MG63 (cell line): ENCODE measurements around the gene GPR32. TPM values are rescaled to one million over a fixed set of nuclear protein-coding genes. Genes with fewer than 3 reads are reported as not detected.
A peak's percentile ranks its signal among the peaks of the same experiment; 100 is the strongest.
"Not testable (repeated sequence)": the region's sequence is repeated elsewhere in the genome, so short reads cannot be mapped to it uniquely, and the experiment has no call there.

Experiments used
- DNase-seq: peaks from one replicate; pipeline ENCODE4 v3.0.0-alpha.2; 2020
- H3K27me3 ChIP-seq: fragments of 250-450 bp; sonication (Bioruptor Pico); 2 replicates; pipeline ENCODE4 v1.5.1; 2020; ENCODE audit warnings: mild to moderate bottlenecking, moderate library complexity
- H3K36me3 ChIP-seq: fragments of 250-450 bp; sonication (Bioruptor Pico); 2 replicates; pipeline ENCODE4 v1.5.1; 2020; ENCODE audit warnings: mild to moderate bottlenecking, moderate library complexity
- H3K4me3 ChIP-seq: fragments of 250-450 bp; sonication (Bioruptor Pico); 2 replicates; pipeline ENCODE4 v1.5.1; 2020; ENCODE audit warnings: mild to moderate bottlenecking, moderate library complexity
- H3K9me3 ChIP-seq: fragments of 250-450 bp; sonication (Bioruptor Pico); 2 replicates; pipeline ENCODE4 v1.5.1; 2020; ENCODE audit warnings: mild to moderate bottlenecking, moderate library complexity
- total RNA-seq: library from RNA; depleted of rRNA; stranded (reverse); fragments of >200 nt; shearing (Covaris generic); gene quantifications from 2 replicates; pipeline ENCODE4 v1.2.3, GENCODE V29; 2014; ENCODE audit warnings: low replicate concordance; rRNA removed

GPR32 gene, protein sequence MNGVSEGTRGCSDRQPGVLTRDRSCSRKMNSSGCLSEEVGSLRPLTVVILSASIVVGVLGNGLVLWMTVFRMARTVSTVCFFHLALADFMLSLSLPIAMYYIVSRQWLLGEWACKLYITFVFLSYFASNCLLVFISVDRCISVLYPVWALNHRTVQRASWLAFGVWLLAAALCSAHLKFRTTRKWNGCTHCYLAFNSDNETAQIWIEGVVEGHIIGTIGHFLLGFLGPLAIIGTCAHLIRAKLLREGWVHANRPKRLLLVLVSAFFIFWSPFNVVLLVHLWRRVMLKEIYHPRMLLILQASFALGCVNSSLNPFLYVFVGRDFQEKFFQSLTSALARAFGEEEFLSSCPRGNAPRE
- total RNA-seq, result not detected in 2 replicates

DNA sequence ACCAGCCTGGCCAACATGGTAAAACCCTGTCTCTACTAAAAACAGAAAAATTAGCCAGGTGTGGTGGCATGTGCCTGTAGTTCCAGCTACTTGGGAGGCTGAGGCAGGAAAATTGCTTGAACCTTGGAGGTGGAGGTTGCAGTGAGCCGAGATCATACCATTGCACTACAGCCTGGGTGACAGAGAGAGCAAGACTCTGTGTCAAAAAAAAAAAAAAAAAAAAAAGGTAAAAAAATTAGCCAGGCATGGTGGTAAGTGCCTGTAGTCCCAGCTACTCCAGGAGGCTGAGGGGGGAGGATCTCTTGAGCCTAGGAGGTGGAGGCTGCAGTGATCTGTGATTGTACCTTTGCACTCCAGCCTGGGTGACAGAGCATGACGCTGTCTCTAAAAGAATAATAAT lies at the start of gene GPR32:
TSS of gene GPR32 (plus strand) at position 301 of the 400 bp plus-strand sequence. CDS start 137 bp downstream, outside the sequence.
- not testable (repeated sequence) for H3K36me3 ChIP-seq, H3K4me3 ChIP-seq, H3K9me3 ChIP-seq, H3K27me3 ChIP-seq, DNase-seq

DNA sequence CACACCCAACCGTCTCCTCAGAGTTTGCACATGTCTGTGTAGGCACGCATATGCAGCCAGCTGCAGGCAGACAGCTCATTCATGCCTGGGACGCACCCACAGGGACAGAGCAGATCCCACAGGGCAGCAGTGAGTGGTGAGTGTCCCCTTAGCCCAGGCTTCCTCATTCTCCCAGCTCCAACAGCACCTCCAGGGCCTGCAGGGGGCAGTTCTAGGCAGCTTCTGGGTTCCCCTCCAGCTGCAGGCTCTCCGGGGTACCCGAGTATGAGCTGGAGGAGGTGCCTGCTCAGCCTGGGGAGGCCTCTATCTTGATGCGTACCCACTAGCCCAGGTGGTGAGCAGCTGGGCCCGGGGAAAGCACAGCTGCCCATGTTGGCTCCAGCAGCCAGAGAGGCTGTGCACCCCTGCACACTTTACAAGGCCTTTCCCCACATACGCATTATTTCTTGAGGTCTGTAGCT lies 49.3 kb upstream of the GPR32 start:
- Histone ChIP-seq H3K9me3 (no peaks in the 10 kb centered on the region), H3K27me3 (no peaks in the 10 kb centered on the region), H3K36me3 (peaks cover 7% of the 10 kb centered on the region), H3K4me3 (no peak overlapping the region)
- peak; percentile 84 for DNase-seq

DNA sequence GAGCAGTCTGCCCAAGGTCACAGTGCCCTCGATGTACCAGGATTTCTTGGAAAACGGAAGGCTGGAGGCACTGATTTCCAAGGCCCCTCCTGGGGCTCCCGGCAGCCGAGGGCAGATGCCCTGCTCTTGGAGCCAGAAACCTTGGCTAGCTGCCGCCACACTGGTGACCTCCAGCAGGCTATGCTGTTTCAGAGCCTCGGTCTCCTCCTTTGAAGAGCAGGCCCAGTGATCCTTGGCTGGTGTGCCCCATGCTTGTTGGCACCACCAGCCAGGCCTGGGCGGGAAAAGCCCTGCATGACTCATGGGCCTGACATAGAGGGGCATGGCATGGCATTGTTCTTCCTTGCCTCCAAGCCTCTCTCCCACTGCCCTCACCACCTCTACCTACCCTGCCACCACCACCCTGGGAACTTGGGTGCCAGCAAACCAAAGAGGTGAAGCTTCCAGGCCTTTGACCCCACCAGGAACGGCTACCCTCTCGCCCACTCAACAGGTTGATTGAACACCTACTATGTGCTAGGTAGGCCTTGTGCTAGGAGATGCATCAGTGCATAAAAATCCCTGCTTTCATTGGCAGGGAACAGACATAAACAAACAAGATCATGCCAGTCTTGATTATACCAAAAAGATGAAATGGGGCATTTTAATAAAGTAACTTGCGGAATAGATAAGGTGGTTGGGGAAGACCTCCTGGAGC lies 48.7 kb upstream of the GPR32 start:
- Histone ChIP-seq H3K9me3 (no peaks in the 10 kb centered on the region), H3K36me3 (peaks cover 10% of the 10 kb centered on the region), H3K27me3 (no peaks in the 10 kb centered on the region), H3K4me3 (peak overlapping the region; percentile 66)
- peak; percentile 92 for DNase-seq

DNA sequence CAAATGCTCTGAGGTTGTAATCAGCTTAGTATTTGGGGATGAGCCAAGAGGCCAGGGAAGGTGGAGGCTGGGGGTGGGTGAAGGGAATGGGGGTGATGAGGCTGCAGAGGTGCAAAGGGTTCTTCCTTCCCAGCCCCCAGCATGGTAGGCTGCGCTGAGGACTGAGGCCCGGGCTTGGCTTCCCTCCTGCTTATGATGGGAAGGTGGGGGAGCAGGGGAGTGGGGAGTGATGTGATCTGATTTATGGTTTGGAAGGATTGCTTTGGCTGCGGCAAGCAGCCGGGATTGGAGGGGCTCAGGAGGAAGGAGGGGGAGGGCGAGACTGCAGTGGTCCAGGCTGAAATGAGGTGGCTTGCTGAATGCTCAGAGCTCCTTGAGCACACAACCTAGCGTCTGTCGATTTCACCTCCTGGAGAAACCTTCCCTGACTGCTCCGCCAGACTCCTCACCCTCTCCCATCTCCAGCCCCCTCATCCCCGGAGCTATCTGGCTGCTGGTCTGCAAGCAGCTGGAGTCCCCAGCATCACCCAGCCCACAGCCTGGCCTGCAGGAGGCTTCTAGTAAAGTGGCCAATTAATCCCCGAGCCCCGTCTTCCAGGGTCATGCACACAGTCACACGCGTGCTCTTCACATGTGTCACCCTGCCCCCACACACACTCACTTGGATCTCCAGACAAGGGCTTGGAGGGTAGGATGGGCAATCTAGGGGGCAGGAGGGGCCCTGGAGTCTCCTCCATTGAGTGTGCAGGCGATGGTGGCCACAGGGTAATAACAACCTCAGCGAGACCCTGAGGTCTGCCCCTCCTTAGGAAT lies 47.9 kb upstream of the GPR32 start:
- no peaks in the 10 kb centered on the region for H3K27me3 ChIP-seq
- H3K9me3 ChIP-seq, result no peaks in the 10 kb centered on the region
- peak; percentile 48 for DNase-seq
- peaks cover 10% of the 10 kb centered on the region for H3K36me3 ChIP-seq
- peak overlapping the region; percentile 66 for H3K4me3 ChIP-seq

DNA sequence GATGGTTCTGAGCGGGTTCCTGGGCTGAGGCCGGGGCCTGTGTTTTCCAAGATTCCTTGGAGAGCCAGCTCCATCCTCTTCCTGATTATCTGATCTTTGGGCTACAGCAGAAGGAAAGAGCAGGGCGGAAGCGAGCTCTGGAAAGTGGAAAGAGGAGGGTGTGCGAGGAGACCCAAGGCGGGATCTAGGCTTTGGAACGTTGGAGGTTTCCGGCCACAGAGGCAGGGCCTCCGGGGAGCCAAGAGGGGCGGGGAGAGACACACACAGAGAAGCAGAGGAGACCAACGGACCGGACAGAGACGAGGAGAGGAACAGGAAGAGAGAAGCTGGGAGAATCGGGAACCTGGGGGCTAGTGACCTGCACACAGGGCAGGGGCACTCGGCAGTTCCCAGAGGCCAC lies 47.2 kb upstream of the GPR32 start, which contains the start of gene CLEC11A:
TSS of gene CLEC11A (plus strand) at position 296 of the 400 bp plus-strand sequence. CDS start 162 bp downstream, outside the sequence.
- H3K4me3 ChIP-seq, result peak within 1 kb of the TSS; percentile 66
- H3K9me3 ChIP-seq, result no peaks in the 10 kb centered on the region

DNA sequence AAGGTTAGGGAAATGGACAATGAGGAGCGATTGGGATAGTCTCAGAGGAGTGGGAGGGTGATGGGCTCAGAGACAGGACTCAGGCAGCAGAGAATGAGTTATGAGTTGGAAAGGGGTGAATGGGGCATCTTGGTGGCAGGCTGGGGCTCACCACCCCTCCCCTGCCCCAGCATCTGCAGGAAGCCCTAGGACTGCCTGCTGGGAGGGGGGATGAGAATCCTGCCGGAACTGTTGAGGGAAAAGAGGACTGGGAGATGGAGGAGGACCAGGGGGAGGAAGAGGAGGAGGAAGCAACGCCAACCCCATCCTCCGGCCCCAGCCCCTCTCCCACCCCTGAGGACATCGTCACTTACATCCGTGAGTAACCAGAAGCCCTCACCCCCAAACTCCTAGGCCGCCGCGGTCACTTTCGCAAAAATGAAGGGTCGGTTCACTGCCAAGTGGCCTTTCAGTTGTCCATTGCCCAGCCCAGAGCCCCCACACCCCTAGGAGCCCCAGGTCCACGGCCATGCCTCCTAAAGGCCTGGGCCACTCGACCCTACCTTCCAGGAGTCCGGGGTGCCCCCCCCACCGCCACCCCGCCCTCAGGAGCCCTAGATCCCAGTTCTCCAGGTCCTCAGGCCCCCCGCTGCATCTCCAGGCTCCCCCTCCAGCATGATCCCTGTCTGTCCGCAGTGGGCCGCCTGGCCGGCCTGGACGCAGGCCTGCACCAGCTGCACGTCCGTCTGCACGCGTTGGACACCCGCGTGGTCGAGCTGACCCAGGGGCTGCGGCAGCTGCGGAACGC lies 46.3 kb upstream of the GPR32 start:
- Histone ChIP-seq H3K4me3 (peak overlapping the region; percentile 66), H3K27me3 (no peaks in the 10 kb centered on the region), H3K36me3 (peaks cover 10% of the 10 kb centered on the region), H3K9me3 (no peaks in the 10 kb centered on the region)
- DNase-seq, result peak; percentile 49

More for the DNA sequence above, 47.2 kb upstream of the GPR32 start, which contains the start of gene CLEC11A:
- Histone ChIP-seq H3K27me3 (no peaks in the 10 kb centered on the region), H3K36me3 (peaks cover 10% of the 10 kb centered on the region)
- DNase-seq, result peak; percentile 96

DNA sequence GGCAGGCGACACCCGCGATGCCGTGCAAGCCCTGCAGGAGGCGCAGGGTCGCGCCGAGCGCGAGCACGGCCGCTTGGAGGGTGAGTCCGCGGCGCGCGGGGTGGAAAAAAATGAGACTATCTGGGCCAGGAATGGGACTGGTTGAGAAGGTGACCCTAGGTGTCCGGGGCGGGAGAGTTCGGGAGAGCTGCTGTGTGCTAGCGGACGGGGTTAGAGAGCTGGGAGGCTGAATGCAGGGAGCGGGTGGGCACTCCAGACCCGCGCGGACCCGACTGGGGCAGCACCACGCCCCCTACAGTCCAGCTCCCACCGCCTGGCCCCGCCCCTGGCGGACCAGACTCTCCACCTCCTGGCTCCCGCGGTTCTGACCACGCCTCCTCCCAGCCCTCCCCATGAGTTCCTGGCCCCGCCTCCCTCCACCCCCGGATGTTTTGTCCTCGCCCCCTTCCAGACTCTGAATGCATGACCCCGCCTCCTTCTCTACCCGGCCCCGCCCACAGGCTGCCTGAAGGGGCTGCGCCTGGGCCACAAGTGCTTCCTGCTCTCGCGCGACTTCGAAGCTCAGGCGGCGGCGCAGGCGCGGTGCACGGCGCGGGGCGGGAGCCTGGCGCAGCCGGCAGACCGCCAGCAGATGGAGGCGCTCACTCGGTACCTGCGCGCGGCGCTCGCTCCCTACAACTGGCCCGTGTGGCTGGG lies 45.6 kb upstream of the GPR32 start:
- peak; percentile 99 for DNase-seq
- peaks cover 10% of the 10 kb centered on the region for H3K36me3 ChIP-seq
- H3K27me3 ChIP-seq, result no peaks in the 10 kb centered on the region
- peak overlapping the region; percentile 66 for H3K4me3 ChIP-seq
- no peaks in the 10 kb centered on the region for H3K9me3 ChIP-seq

DNA sequence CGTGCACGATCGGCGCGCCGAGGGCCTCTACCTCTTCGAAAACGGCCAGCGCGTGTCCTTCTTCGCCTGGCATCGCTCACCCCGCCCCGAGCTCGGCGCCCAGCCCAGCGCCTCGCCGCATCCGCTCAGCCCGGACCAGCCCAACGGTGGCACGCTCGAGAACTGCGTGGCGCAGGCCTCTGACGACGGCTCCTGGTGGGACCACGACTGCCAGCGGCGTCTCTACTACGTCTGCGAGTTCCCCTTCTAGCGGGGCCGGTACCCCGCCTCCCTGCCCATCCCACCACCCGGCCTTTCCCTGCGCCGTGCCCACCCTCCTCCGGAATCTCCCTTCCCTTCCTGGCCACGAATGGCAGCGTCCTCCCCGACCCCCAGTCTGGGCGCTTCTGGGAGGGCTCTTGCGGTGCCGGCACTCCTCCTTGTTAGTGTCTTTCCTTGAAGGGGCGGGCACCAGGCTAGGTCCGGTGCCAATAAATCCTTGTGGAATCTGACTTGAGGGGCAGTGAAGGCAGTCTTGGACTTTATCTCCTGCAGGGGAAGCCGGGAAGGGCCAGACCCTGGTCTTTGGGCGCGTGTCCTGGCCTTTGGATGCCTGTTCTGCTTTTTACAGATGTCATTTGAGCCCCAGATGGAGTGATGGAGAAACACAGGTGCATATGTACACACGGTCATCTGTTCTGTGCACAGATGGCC lies 44.9 kb upstream of the GPR32 start:
- DNase-seq, result no peak
- Histone ChIP-seq H3K36me3 (peaks cover 10% of the 10 kb centered on the region), H3K4me3 (peak overlapping the region; percentile 66), H3K27me3 (no peaks in the 10 kb centered on the region), H3K9me3 (no peaks in the 10 kb centered on the region)

DNA sequence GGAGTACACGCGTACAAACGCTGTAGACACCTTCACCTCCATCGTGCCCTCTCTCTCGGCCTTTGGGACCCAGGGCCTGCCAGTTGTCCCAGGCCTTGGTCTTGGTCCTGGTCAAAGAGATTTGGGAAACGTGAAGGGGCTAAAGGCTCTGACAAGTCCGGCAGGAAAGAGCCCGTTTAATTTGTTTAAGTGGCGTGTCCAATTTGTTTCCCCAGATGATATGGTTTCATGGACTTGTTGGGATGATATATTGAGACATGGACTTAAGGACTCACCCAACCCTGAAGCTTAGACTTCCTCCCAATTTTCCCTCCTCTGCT lies 44.4 kb upstream of the GPR32 start:
- Histone ChIP-seq H3K9me3 (no peaks in the 10 kb centered on the region), H3K4me3 (peak overlapping the region; percentile 66)

DNA sequence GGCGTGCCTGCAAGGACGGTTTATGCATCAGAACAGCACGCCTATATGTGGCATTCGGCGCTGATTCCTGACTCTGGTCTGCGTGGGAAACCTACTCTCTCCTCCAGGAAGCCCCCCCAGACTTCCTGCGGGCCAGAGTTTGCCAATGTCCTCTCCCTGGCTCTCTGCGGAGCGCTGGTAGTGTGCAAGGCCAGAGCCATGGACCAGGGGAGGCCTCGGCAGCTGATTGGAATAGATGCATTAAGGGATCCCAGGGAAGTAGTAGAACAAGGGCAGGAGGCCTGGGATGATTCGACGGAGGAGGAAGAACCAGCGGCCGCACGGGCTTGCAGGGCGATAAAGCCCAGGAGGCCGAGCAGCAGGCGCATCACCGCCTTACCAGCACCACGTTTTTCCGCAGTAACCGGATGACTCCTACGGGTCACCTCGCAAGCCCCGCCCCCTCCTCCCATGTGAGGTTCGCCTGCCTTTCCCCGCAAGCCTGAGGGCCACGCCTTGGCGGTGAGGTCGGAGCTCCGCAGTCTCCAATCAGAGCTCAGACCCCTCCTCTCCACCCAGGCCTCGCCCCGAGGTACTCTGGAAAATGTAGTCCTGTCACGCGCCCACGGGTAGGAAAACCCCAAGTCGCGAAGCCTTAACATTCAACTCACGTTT lies 42.1 kb upstream of the GPR32 start:
- DNase-seq, result peak; percentile 84
- H3K36me3 ChIP-seq, result peaks cover 10% of the 10 kb centered on the region
- peaks cover 2% of the 10 kb centered on the region; the same call in 1 of the 2 replicates for H3K27me3 ChIP-seq
- H3K9me3 ChIP-seq, result no peaks in the 10 kb centered on the region
- H3K4me3 ChIP-seq, result no peak overlapping the region

More for the DNA sequence above, 44.4 kb upstream of the GPR32 start:
- no peaks in the 10 kb centered on the region for H3K27me3 ChIP-seq
- peaks cover 10% of the 10 kb centered on the region for H3K36me3 ChIP-seq
- DNase-seq, result no peak

DNA sequence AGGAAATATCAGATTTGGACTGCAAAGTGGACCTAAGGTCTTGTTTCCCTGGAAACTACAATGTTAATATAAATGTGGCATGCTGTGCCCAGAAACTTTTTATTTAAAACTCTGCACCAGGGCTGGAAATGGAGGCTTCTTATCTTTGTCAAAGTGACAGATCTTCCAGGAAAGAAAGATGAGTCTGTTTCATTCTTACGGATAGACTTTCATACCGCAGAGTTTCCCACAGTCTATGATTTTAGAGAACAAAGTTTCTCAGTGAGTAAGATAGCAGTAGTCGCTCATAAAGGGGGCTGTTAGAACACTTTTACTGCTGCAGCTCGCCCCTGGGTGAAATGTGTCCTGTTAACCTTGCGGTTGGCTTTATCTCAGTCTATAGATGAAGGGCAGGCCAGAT lies 40.4 kb upstream of the GPR32 start:
- no peaks in the 10 kb centered on the region for H3K9me3 ChIP-seq
- no peak overlapping the region for H3K4me3 ChIP-seq
- DNase-seq, result no peak
- peaks cover 2% of the 10 kb centered on the region; the same call in 1 of the 2 replicates for H3K27me3 ChIP-seq
- H3K36me3 ChIP-seq, result peaks cover 10% of the 10 kb centered on the region

DNA sequence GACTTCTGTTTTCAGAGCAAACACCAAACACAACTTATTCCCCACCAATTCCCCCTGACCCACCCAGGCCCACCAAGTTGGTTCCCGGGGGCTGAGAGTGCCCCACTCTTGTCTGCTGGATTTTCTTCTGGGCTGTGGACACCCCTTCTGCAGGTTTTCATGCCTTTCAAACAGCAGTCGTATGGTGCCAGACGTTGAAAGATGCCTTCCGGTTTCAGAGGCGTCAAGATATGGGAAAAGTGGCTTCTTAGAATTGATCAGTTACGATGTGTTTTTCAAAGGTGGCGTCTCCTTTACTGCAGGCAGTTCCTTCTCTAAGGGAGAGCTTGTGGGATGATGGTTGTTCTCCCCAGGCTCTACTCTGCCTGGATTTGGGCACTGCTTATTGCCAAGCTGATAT lies 34.4 kb upstream of the GPR32 start:
- DNase-seq, result no peak
- Histone ChIP-seq H3K4me3 (no peak overlapping the region), H3K27me3 (peaks cover 42% of the 10 kb centered on the region), H3K9me3 (no peaks in the 10 kb centered on the region), H3K36me3 (no peaks in the 10 kb centered on the region)

DNA sequence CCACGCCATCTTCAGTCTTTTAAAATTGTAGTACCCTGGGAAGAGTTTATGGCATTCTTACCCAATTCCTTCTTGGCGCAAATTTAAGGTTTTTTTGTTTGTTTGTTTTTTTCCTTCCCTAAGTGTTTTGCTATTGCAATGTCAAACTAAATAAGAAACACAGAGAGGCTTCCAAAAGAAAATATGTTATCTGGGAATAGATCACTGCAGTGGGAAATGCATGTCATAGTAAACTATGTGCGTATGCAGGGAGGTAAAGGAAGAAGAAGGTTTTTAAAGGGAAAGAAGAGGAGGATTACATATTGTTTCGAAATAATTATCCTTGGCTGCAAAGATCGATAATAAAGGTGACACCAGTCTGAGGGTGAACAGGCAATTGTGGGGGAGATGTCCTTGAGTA lies 33.9 kb upstream of the GPR32 start:
- Histone ChIP-seq H3K9me3 (no peaks in the 10 kb centered on the region), H3K4me3 (no peak overlapping the region), H3K36me3 (no peaks in the 10 kb centered on the region), H3K27me3 (peaks cover 42% of the 10 kb centered on the region)
- no peak for DNase-seq

DNA sequence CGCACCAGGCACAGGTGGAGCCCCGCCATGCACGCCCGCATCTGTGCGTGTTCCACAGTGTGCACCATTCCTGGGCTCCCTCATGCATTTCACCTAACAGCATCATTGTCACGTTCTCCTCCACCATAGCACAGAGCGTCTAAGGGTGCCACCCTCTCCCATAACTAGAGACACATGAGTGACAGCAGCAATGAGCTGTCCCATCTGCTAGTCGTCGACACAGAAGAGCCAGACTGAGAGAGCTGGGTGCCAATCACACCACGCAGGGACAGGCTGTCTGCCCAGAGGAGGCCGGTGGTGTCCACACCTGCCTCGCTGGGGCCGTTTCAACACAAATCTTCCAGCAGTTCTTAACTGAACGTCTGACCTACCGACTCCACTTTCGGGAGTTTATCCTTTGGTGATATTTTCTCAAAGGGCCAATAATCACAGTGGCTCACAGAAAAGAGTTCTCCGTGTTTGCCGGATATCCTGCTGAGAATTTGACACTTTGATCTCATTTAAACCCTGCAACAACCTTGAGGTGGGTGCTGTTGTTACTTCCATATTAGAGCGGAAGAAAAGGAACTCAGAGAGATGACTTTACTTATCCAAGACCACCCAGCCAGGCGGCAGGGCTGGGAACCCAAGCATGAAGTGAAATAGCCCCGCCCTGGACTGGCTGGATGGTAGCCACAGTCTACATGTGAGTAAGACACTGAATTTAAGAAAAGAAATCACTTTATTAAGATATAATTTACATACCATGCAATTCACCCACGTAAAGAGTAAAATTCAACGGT lies 30.9 kb upstream of the GPR32 start:
- Histone ChIP-seq H3K36me3 (no peaks in the 10 kb centered on the region), H3K9me3 (no peaks in the 10 kb centered on the region), H3K4me3 (no peak overlapping the region), H3K27me3 (peaks cover 43% of the 10 kb centered on the region)
- DNase-seq, result no peak
